Cardiac muscle cell (in vitro differentiated cells and primary cell): Measurements from ENCODE around the gene BMP8A. TPM values are rescaled to one million over a fixed set of nuclear protein-coding genes. Genes with fewer than 3 reads are reported as not detected.
A peak's percentile ranks its signal among the peaks of the same experiment; 100 is the strongest.
"Not testable (repeated sequence)": the region's sequence is repeated elsewhere in the genome, so short reads cannot be mapped to it uniquely, and the experiment has no call there.

Experiments used
- DNase-seq, 2 donors: peaks; one replicate each; pipeline versions ENCODE4 v3.0.0 to v3.0.0-alpha.2; 2010 to 2017; ENCODE audit warnings: low read depth in 1 of 2, low spot score in 1 of 2
- H3K27ac ChIP-seq: fragments of 200-600 bp; sonication (generic); 2 replicates; pipeline ENCODE4 v1.5.1; 2016
- H3K27me3 ChIP-seq: fragments of 200-600 bp; sonication (generic); 2 replicates; pipeline ENCODE4 v1.6.0; 2016; ENCODE audit warnings: control low read depth
- H3K36me3 ChIP-seq: fragments of 200-600 bp; sonication (generic); 2 replicates; pipeline ENCODE4 v1.5.1; 2016; ENCODE audit warnings: control low read depth
- H3K4me1 ChIP-seq: fragments of 200-600 bp; sonication (generic); 2 replicates; pipeline ENCODE4 v1.8.1; 2017; ENCODE audit warnings: low read depth, mild to moderate bottlenecking, mixed run types
- H3K4me3 ChIP-seq: fragments of 200-600 bp; sonication (generic); 2 replicates; pipeline ENCODE4 v1.5.1; 2016; ENCODE audit warnings: mild to moderate bottlenecking
- H3K9me3 ChIP-seq: fragments of 200-600 bp; sonication (generic); 2 replicates; pipeline ENCODE4 v1.5.1; 2017; ENCODE audit warnings: low read depth, mild to moderate bottlenecking, control low read depth
- CTCF ChIP-seq: IDR thresholded peaks from 2 replicates; pipeline ENCODE4 v1.5.1; 2012; ENCODE audit warnings: low read depth, mild to moderate bottlenecking, low read length
- polyA plus RNA-seq: library from polyadenylated mRNA; unstranded; fragments of >200 nt; fragmentation: Nextera tagmentation; extraction: Ambion mirVana; gene quantifications from 2 replicates; pipeline ENCODE4 v1.2.1, GENCODE V29; 2016
- total RNA-seq: library from RNA; depleted of rRNA; stranded (reverse); fragments of >200 nt; gene quantifications from 2 replicates; pipeline ENCODE4 v1.2.3, GENCODE V29; 2016

BMP8A gene
- total and polyA plus RNA-seq, 2 experiments from 2014 or later = 0.09 to 0.70 TPM

GRCh38 chr1:39508266-39508665, 16.8 kb downstream of the BMP8A start:
- Histone ChIP-seq H3K9me3 (no peaks in the 10 kb centered on the region), H3K36me3 (no peaks in the 10 kb centered on the region), H3K27ac (no peak overlapping the region), H3K27me3 (peaks cover 17% of the 10 kb centered on the region), H3K4me1 (no peaks in the 10 kb centered on the region), H3K4me3 (no peak overlapping the region)
- no peak for DNase-seq
- TF ChIP-seq CTCF = no peak

- Histone ChIP-seq H3K4me3 (no peak overlapping the region), H3K9me3 (no peaks in the 10 kb centered on the region), H3K27me3 (peaks cover 22% of the 10 kb centered on the region), H3K4me1 (no peaks in the 10 kb centered on the region), H3K36me3 (no peaks in the 10 kb centered on the region), H3K27ac (no peak overlapping the region)
- peak; percentile 13 for TF ChIP-seq CTCF
- DNase-seq = peak in 1 of 2 donors; percentile 80
Measured at GRCh38 chr1:39508857-39509305, 17.4 kb downstream of the BMP8A start.

- no peaks in the 10 kb centered on the region for H3K9me3 ChIP-seq
- H3K27ac ChIP-seq = no peak overlapping the region
- peak in 1 of 2 donors; percentile 82 for DNase-seq
- H3K36me3 ChIP-seq = no peaks in the 10 kb centered on the region
- no peak for TF ChIP-seq CTCF
- H3K4me3 ChIP-seq = no peak overlapping the region
- H3K27me3 ChIP-seq = peaks cover 26% of the 10 kb centered on the region
- H3K4me1 ChIP-seq = no peaks in the 10 kb centered on the region
Measured at GRCh38 chr1:39509360-39510009, 18.0 kb downstream of the BMP8A start.

DNA sequence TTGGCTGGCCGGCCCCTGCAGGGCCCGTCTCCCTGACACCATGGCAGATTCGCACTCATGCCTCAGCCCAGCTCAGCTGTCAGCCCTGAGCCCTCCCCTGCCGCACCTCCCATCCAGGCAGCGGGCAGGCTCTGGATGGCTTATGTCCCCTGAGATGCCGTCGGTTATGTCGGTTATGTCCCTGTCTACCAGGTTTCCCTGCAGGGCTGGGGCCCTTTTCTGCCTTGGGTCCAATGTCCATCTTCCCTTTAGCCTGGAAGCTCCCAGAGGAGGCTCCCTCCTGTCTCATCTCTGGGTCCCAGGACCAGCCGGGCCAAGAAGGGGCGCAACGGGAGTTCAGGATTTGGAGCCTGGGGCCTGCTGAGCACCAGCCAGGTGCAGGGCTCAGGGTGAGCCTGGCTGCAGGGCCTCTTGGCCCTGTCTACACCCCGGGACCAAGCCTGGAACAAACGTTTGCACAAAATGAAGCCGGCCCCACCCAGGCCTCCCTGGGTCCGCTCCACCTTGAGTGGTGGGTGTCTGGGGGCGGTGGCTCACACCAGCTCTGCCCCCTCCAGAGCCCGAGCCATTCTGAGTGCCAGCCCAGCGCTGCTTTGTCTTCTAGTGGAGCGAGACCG, 19.2 kb downstream of the BMP8A start:
- H3K27me3 ChIP-seq = peaks cover 34% of the 10 kb centered on the region
- DNase-seq, H3K27ac ChIP-seq, H3K4me1 ChIP-seq, H3K4me3 ChIP-seq, H3K36me3 ChIP-seq, H3K9me3 ChIP-seq: not testable (repeated sequence)

DNA sequence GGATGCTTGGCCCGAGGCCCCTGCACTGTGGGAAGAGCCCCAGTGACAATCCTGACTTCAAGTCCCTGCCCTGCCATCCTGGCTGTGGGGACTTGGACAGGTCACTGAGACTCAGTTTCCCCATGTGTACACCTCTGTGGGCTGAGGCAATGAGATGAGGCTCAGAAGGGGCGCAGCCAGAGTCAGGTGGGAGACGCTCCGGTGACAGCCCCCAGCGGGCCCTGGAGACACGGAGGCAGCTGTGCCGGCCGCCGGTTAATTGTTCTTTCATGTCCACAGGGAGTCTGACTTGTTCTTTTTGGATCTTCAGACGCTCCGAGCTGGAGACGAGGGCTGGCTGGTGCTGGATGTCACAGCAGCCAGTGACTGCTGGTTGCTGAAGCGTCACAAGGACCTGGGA, 20.0 kb downstream of the BMP8A start:
- DNase-seq, H3K4me3 ChIP-seq, H3K9me3 ChIP-seq, H3K4me1 ChIP-seq, H3K36me3 ChIP-seq, H3K27ac ChIP-seq: not testable (repeated sequence)
- H3K27me3 ChIP-seq = peaks cover 34% of the 10 kb centered on the region

GRCh38 chr1:39512234-39512847, 20.9 kb downstream of the BMP8A start:
- not testable (repeated sequence) for H3K9me3 ChIP-seq, H3K4me1 ChIP-seq

DNA sequence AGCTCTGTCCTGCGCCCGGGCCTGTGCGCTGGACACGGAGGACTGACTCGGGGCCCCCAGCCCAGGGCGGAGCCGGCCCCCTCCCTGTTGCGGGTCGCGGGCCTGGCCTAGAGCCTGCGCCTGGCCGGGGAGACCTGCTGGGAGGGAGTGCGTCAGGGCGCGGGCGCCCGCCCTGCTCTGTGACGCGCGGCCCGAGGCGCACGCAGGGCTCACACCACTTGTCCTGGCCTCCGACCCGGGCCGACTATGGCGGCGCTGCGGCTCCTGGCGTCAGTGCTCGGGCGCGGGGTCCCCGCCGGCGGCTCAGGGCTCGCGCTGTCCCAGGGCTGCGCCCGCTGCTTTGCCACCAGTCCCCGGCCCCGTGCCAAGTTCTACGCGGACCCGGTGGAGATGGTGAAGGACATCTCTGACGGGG, 23.3 kb downstream of the BMP8A start:
- H3K9me3 ChIP-seq, H3K27ac ChIP-seq, H3K36me3 ChIP-seq, H3K4me1 ChIP-seq: not testable (repeated sequence)
- peak overlapping the region; percentile 10 for H3K4me3 ChIP-seq
- peak in 1 of 2 donors; percentile 29 for DNase-seq
- peaks cover 25% of the 10 kb centered on the region for H3K27me3 ChIP-seq

More at GRCh38 chr1:39512234-39512847, 20.9 kb downstream of the BMP8A start:
- not testable (repeated sequence) for H3K27ac ChIP-seq, H3K36me3 ChIP-seq, DNase-seq, H3K4me3 ChIP-seq
- H3K27me3 ChIP-seq = peaks cover 34% of the 10 kb centered on the region

DNA sequence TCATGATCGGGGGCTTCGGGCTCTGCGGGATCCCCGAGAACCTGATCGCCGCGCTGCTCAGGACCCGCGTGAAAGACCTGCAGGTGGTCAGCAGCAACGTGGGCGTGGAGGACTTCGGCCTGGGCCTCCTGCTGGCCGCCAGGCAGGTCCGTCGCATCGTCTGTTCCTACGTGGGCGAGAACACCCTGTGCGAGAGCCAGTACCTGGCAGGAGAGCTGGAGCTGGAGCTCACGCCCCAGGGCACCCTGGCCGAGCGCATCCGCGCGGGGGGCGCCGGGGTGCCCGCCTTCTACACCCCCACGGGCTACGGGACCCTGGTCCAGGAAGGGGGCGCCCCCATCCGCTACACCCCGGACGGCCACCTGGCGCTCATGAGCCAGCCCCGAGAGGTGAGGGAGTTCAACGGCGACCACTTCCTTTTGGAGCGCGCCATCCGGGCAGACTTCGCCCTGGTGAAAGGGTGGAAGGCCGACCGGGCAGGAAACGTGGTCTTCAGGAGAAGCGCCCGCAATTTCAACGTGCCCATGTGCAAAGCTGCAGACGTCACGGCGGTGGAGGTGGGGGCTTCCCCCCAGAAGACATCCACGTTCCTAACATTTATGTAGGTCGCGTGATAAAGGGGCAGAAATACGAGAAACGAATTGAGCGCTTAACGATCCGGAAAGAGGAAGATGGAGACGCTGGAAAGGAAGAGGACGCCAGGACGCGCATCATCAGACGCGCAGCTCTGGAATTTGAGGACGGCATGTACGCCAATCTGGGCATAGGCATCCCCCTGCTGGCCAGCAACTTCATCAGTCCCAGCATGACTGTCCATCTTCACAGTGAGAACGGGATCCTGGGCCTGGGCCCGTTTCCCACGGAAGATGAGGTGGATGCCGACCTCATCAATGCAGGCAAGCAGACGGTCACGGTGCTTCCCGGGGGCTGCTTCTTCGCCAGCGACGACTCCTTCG, 24.0 kb downstream of the BMP8A start:
- not testable (repeated sequence) for H3K9me3 ChIP-seq, H3K4me1 ChIP-seq, H3K4me3 ChIP-seq, H3K27ac ChIP-seq, H3K36me3 ChIP-seq
- peak in 1 of 2 donors; percentile 61 for DNase-seq
- H3K27me3 ChIP-seq = peaks cover 25% of the 10 kb centered on the region

GRCh38 chr1:39516841-39517240, 25.4 kb downstream of the BMP8A start:
- H3K27ac ChIP-seq, H3K36me3 ChIP-seq, H3K4me1 ChIP-seq, H3K9me3 ChIP-seq, H3K4me3 ChIP-seq, DNase-seq: not testable (repeated sequence)
- peaks cover 22% of the 10 kb centered on the region for H3K27me3 ChIP-seq

- H3K27me3 ChIP-seq = peaks cover 19% of the 10 kb centered on the region
- DNase-seq, H3K9me3 ChIP-seq, H3K4me3 ChIP-seq, H3K4me1 ChIP-seq, H3K27ac ChIP-seq, H3K36me3 ChIP-seq: not testable (repeated sequence)
Measured at GRCh38 chr1:39517936-39518335, 26.5 kb downstream of the BMP8A start.
